Activated CD4-positive, alpha-beta T cell treated with anti-CD3 and anti-CD28 coated beads, Interleukin-2, amount 10 ng/mL, durations not matched to agents 7 days and 5 days (primary cell): ENCODE data around the gene KRTAP9-7. TPM values are rescaled to one million over a fixed set of nuclear protein-coding genes. Genes with fewer than 3 reads are reported as not detected.
"Not testable (repeated sequence)": the region's sequence is repeated elsewhere in the genome, so short reads cannot be mapped to it uniquely, and the experiment has no call there.

Experiments used
- CTCF ChIA-PET: fragments of 350-600 bp; sonication (Branson Sonifier 250); formaldehyde crosslinking; loops from one replicate; lab custom pipeline; 2021; ENCODE audit warnings: antibody characterized with exemption; lab: Charles Lee
- POLR2A ChIA-PET: fragments of 350-600 bp; sonication (Branson Sonifier 250); formaldehyde crosslinking; loops from one replicate; lab custom pipeline; 2021; ENCODE audit warnings: antibody characterized with exemption; lab: Charles Lee
- DNase-seq: peaks from one replicate; pipeline ENCODE4 v3.0.0-alpha.2; 2020
- H3K27ac Mint-ChIP-seq: one replicate; pipeline ENCODE4 v1.8.0; 2021; ENCODE audit warnings: mild to moderate bottlenecking, moderate library complexity, mixed read lengths
- H3K27me3 Mint-ChIP-seq: one replicate; pipeline ENCODE4 v1.8.0; 2021; ENCODE audit warnings: mixed read lengths
- H3K36me3 Mint-ChIP-seq: one replicate; pipeline ENCODE4 v1.8.0; 2021; ENCODE audit warnings: low read depth, mixed read lengths
- H3K4me1 Mint-ChIP-seq: one replicate; pipeline ENCODE4 v1.8.0; 2021; ENCODE audit warnings: mixed read lengths
- H3K4me3 Mint-ChIP-seq: one replicate; pipeline ENCODE4 v1.8.0; 2021; ENCODE audit warnings: mild to moderate bottlenecking, moderate library complexity, mixed read lengths
- H3K9me3 Mint-ChIP-seq: one replicate; pipeline ENCODE4 v1.8.0; 2021; ENCODE audit warnings: mixed read lengths
- total RNA-seq, 2 experiments: library from RNA; stranded (reverse); gene quantifications; one replicate each; pipeline ENCODE4 v1.2.3, GENCODE V29; 2021

Gene KRTAP9-7
- not detected for total RNA-seq

- ChIA-PET CTCF (interaction anchor here (0.6 kb wide), 1 partner anchor 47 kb away, joined by 3 read pairs; no protein-coding TSS in a partner anchor), POLR2A (interaction anchor here (0.7 kb wide), 1 partner anchor 10 kb away, joined by 4 read pairs; no protein-coding TSS in a partner anchor)
- not testable (repeated sequence) for H3K4me3 Mint-ChIP-seq
These were observed at the start of gene KRTAP9-7 for GRCh38 chr17:41275648-41276190. Gene KRTAP9-7 (plus strand): TSS chr17:41275698. CDS start chr17:41275698, 0 bp downstream.

GRCh38 chr17:41226051-41226450 is 49.4 kb upstream of the KRTAP9-7 start:
- DNase-seq, result no peak
- no peak overlapping the region for H3K4me3 Mint-ChIP-seq
- no peaks in the 10 kb centered on the region for H3K36me3 Mint-ChIP-seq
- no peak overlapping the region for H3K27ac Mint-ChIP-seq
- CTCF ChIA-PET, result interaction anchor here (1.0 kb wide), 1 partner anchor 322 kb away, joined by 3 read pairs; no protein-coding TSS in a partner anchor
- H3K27me3 Mint-ChIP-seq, result peaks cover 9% of the 10 kb centered on the region
- POLR2A ChIA-PET, result no interaction called here
- no peaks in the 10 kb centered on the region for H3K4me1 Mint-ChIP-seq
- no peaks in the 10 kb centered on the region for H3K9me3 Mint-ChIP-seq

More at GRCh38 chr17:41275648-41276190, at the start of gene KRTAP9-7:
- Mint-ChIP-seq H3K27me3 (peaks cover 16% of the 10 kb centered on the region), H3K27ac (peak within 1 kb of the TSS; percentile 43)
- not testable (repeated sequence) for H3K9me3 Mint-ChIP-seq, DNase-seq, H3K4me1 Mint-ChIP-seq, H3K36me3 Mint-ChIP-seq

GRCh38 chr17:41226598-41227095 is 48.9 kb upstream of the KRTAP9-7 start, which contains the start of gene KRTAP9-2:
Gene KRTAP9-2 (plus strand): TSS chr17:41226648. CDS start chr17:41226655, 7 bp downstream.
- H3K27me3 Mint-ChIP-seq, DNase-seq, H3K4me1 Mint-ChIP-seq, POLR2A ChIA-PET, H3K27ac Mint-ChIP-seq, H3K4me3 Mint-ChIP-seq, CTCF ChIA-PET, H3K9me3 Mint-ChIP-seq, H3K36me3 Mint-ChIP-seq: not testable (repeated sequence)

GRCh38 chr17:41230094-41230493 is 45.4 kb upstream of the KRTAP9-7 start:
- DNase-seq, result no peak
- ChIA-PET CTCF (no interaction called here), POLR2A (no interaction called here)
- Mint-ChIP-seq H3K27ac (no peak overlapping the region), H3K36me3 (no peaks in the 10 kb centered on the region), H3K4me3 (no peak overlapping the region), H3K4me1 (no peaks in the 10 kb centered on the region), H3K27me3 (peaks cover 12% of the 10 kb centered on the region), H3K9me3 (no peaks in the 10 kb centered on the region)

- no peak overlapping the region for H3K4me3 Mint-ChIP-seq
These were observed 43.8 kb upstream of the KRTAP9-7 start for GRCh38 chr17:41231731-41232130.

GRCh38 chr17:41232399-41233105 is 42.9 kb upstream of the KRTAP9-7 start, which contains the start of gene KRTAP9-3:
Gene KRTAP9-3 (plus strand): TSS chr17:41232449. CDS start chr17:41232502, 53 bp downstream.
- POLR2A ChIA-PET, H3K27ac Mint-ChIP-seq: not testable (repeated sequence)

More at GRCh38 chr17:41231731-41232130, 43.8 kb upstream of the KRTAP9-7 start:
- Mint-ChIP-seq H3K4me1 (no peaks in the 10 kb centered on the region), H3K36me3 (no peaks in the 10 kb centered on the region), H3K27me3 (peaks cover 15% of the 10 kb centered on the region), H3K9me3 (no peaks in the 10 kb centered on the region), H3K27ac (no peak overlapping the region)
- DNase-seq, result no peak
- ChIA-PET CTCF (no interaction called here), POLR2A (no interaction called here)

GRCh38 chr17:41237116-41237515 is 38.4 kb upstream of the KRTAP9-7 start:
- POLR2A ChIA-PET, H3K9me3 Mint-ChIP-seq, H3K36me3 Mint-ChIP-seq, H3K27me3 Mint-ChIP-seq, H3K4me3 Mint-ChIP-seq, H3K4me1 Mint-ChIP-seq, H3K27ac Mint-ChIP-seq, DNase-seq, CTCF ChIA-PET: not testable (repeated sequence)

More at GRCh38 chr17:41232399-41233105, 42.9 kb upstream of the KRTAP9-7 start, which contains the start of gene KRTAP9-3:
- DNase-seq, H3K4me1 Mint-ChIP-seq, H3K36me3 Mint-ChIP-seq, H3K4me3 Mint-ChIP-seq, H3K9me3 Mint-ChIP-seq, CTCF ChIA-PET: not testable (repeated sequence)
- H3K27me3 Mint-ChIP-seq, result peaks cover 15% of the 10 kb centered on the region

GRCh38 chr17:41237949-41238437 is 37.5 kb upstream of the KRTAP9-7 start, which contains the start of gene KRTAP9-8:
Gene KRTAP9-8 (plus strand): TSS chr17:41237999. CDS start chr17:41238052, 53 bp downstream.
- H3K4me3 Mint-ChIP-seq, H3K36me3 Mint-ChIP-seq, H3K9me3 Mint-ChIP-seq, DNase-seq, POLR2A ChIA-PET, H3K27me3 Mint-ChIP-seq, CTCF ChIA-PET, H3K27ac Mint-ChIP-seq, H3K4me1 Mint-ChIP-seq: not testable (repeated sequence)

GRCh38 chr17:41246995-41247787 is 28.3 kb upstream of the KRTAP9-7 start:
- peaks cover 27% of the 10 kb centered on the region for H3K27me3 Mint-ChIP-seq
- H3K27ac Mint-ChIP-seq, DNase-seq, H3K4me1 Mint-ChIP-seq, H3K9me3 Mint-ChIP-seq, H3K4me3 Mint-ChIP-seq, H3K36me3 Mint-ChIP-seq, POLR2A ChIA-PET: not testable (repeated sequence)
- CTCF ChIA-PET, result interaction anchor here (0.6 kb wide), 1 partner anchor 64 kb away, joined by 3 read pairs; no protein-coding TSS in a partner anchor

GRCh38 chr17:41249637-41250240 is 25.8 kb upstream of the KRTAP9-7 start, which contains the start of gene KRTAP9-4:
Gene KRTAP9-4 (plus strand): TSS chr17:41249687. CDS start chr17:41249721, 34 bp downstream.
- CTCF ChIA-PET, H3K36me3 Mint-ChIP-seq, H3K27ac Mint-ChIP-seq, H3K4me1 Mint-ChIP-seq, H3K9me3 Mint-ChIP-seq, DNase-seq, H3K4me3 Mint-ChIP-seq, POLR2A ChIA-PET: not testable (repeated sequence)
- peaks cover 31% of the 10 kb centered on the region for H3K27me3 Mint-ChIP-seq

GRCh38 chr17:41251261-41251660 is 24.2 kb upstream of the KRTAP9-7 start:
- no peak for DNase-seq
- H3K4me1 Mint-ChIP-seq, result no peaks in the 10 kb centered on the region
- ChIA-PET POLR2A (no interaction called here), CTCF (interaction anchor here (0.8 to 1.0 kb wide), 2 partner anchors 28 to 414 kb away, joined by 3 read pairs; no protein-coding TSS in a partner anchor)
- no peak overlapping the region for H3K27ac Mint-ChIP-seq
- no peaks in the 10 kb centered on the region for H3K9me3 Mint-ChIP-seq
- peaks cover 34% of the 10 kb centered on the region for H3K27me3 Mint-ChIP-seq
- H3K4me3 Mint-ChIP-seq, result no peak overlapping the region
- no peaks in the 10 kb centered on the region for H3K36me3 Mint-ChIP-seq

- POLR2A ChIA-PET, result no interaction called here
- Mint-ChIP-seq H3K27ac (no peak overlapping the region), H3K4me1 (no peaks in the 10 kb centered on the region), H3K4me3 (no peak overlapping the region), H3K36me3 (no peaks in the 10 kb centered on the region), H3K9me3 (no peaks in the 10 kb centered on the region), H3K27me3 (peaks cover 36% of the 10 kb centered on the region)
- CTCF ChIA-PET, result no interaction called here
- DNase-seq, result no peak
These were observed 20.6 kb upstream of the KRTAP9-7 start for GRCh38 chr17:41254861-41255260.
